ENCODE measurements around the gene PPP1R12B. TPM values are rescaled to one million over a fixed set of nuclear protein-coding genes. Genes with fewer than 3 reads are reported as not detected.

PPP1R12B gene
- total RNA-seq (10 to 100 TPM in 5 of 6 donors, 1 to 10 TPM in 1; 8.2 to 29.4 (median 14.0) TPM), polyA plus RNA-seq (1 to 10 TPM; 4.4 to 5.1 TPM)

- H3K27ac ChIP-seq, result peak within 1 kb of the TSS; percentile 86 to 90 (median 88)
- intact Hi-C loops (cut with DNase I), result no loop called here
- ATAC-seq (peak; percentile 97 to 99 (median 99)), FAIRE-seq (peak; percentile 95), DNase-seq (peak; percentile 93 to 99 (median 97))
- WGBS, 2 donors, result 0 to 1% methylated on average over 56 to 60 of the region's 60 CpGs
- H3K4me3 ChIP-seq, result peak within 1 kb of the TSS; percentile 89 to 98 (median 96)
- no peaks in the 10 kb centered on the region for H3K27me3 ChIP-seq
- H3K9me3 ChIP-seq, result no peaks in the 10 kb centered on the region
- H3K4me1 ChIP-seq, result peaks cover 0 to 15% (median 0%) of the 10 kb centered on the region in 3 donors
- no peak for TF ChIP-seq CTCF (IDR thresholded peaks at IDR 0.05)
- no peaks in the 10 kb centered on the region for H3K36me3 ChIP-seq
These were observed at the start of gene PPP1R12B for GRCh38 chr1:202348509-202349205. Gene PPP1R12B, plus strand, starts transcription at chr1:202348699. Its CDS starts 153 bp downstream, at chr1:202348852.

- FAIRE-seq, result no peak
- no peak for DNase-seq
- H3K9me3 ChIP-seq, result no peaks in the 10 kb centered on the region
- WGBS, 2 donors, result 88 to 93% methylated on average over 9 of the region's 9 CpGs
- H3K36me3 ChIP-seq, result no peaks in the 10 kb centered on the region
- H3K4me3 ChIP-seq, result no peak overlapping the region
- no peaks in the 10 kb centered on the region for H3K4me1 ChIP-seq
- ATAC-seq, result no peak
- intact Hi-C loops (cut with DNase I), result no loop called here
- TF ChIP-seq CTCF (IDR thresholded peaks at IDR 0.05), result no peak
- no peak overlapping the region for H3K27ac ChIP-seq
- H3K27me3 ChIP-seq, result no peaks in the 10 kb centered on the region
These were observed 46.3 kb upstream of the PPP1R12B start for GRCh38 chr1:202302166-202302565.

GRCh38 chr1:202304375-202304774 is 44.1 kb upstream of the PPP1R12B start:
- H3K36me3 ChIP-seq, result no peaks in the 10 kb centered on the region

GRCh38 chr1:202305168-202305567 is 43.3 kb upstream of the PPP1R12B start:
- DNase-seq, result no peak
- H3K9me3 ChIP-seq, result no peaks in the 10 kb centered on the region
- H3K4me3 ChIP-seq, result no peak overlapping the region
- WGBS, 2 donors, result 74 to 75% methylated on average over 1 of the region's 1 CpG
- H3K27me3 ChIP-seq, result no peaks in the 10 kb centered on the region
- H3K36me3 ChIP-seq, result no peaks in the 10 kb centered on the region
- H3K4me1 ChIP-seq, result no peaks in the 10 kb centered on the region
- intact Hi-C loops (cut with DNase I), result no loop called here
- no peak for FAIRE-seq
- no peak overlapping the region for H3K27ac ChIP-seq
- no peak for TF ChIP-seq CTCF (IDR thresholded peaks at IDR 0.05)
- no peak for ATAC-seq

More at GRCh38 chr1:202304375-202304774, 44.1 kb upstream of the PPP1R12B start:
- TF ChIP-seq CTCF (IDR thresholded peaks at IDR 0.05), result no peak
- intact Hi-C loops (cut with DNase I), result no loop called here
- ATAC-seq (no peak), FAIRE-seq (no peak), DNase-seq (peak in 1 of 6 donors; percentile 68)
- no peaks in the 10 kb centered on the region for H3K4me1 ChIP-seq
- no peaks in the 10 kb centered on the region for H3K27me3 ChIP-seq
- H3K9me3 ChIP-seq, result no peaks in the 10 kb centered on the region
- H3K27ac ChIP-seq, result no peak overlapping the region
- H3K4me3 ChIP-seq, result no peak overlapping the region
- 77 to 87% methylated on average over 9 of the region's 9 CpGs for WGBS, 2 donors
